ENCODE data around the gene PALD1. TPM values are rescaled to one million over a fixed set of nuclear protein-coding genes. Genes with fewer than 3 reads are reported as not detected.
A peak's percentile ranks its signal among the peaks of the same experiment; 100 is the strongest.

Gene PALD1
- total and polyA plus RNA-seq, 2 of the 13 experiments (the other 11 are each of a cell fraction or from before 2014, with no cell fraction given), result 0.07 to 0.09 TPM

GRCh38 chr10:70544431-70545340 lies 66.1 kb downstream of the PALD1 start:
- H3K27me3 ChIP-seq (ENCODE audit: control insufficient read depth in 1 of 2, insufficient read depth in 2 of 2, low read length in 2 of 2), result peaks cover 1 to 11% of the 10 kb centered on the region in 2 experiments; a peak in 3 of 5 replicates
- no peaks in the 10 kb centered on the region for H3K9me3 ChIP-seq (ENCODE audit: low read length)
- no peak overlapping the region for H3K9ac ChIP-seq (ENCODE audit: insufficient read depth, low read depth, low read length)
- no peak overlapping the region for H3K27ac ChIP-seq (ENCODE audit: extremely low read length, insufficient read depth, low read length)
- ChIA-PET POLR2A (no interaction called here), CTCF (ENCODE audit: low intra/inter-chr PET ratio, low total read pairs) (no interaction called here)
- in situ Hi-C loops (cut with HindIII; ENCODE audit: extremely low pct_ligation_motif_present, low pct_unique_long_range_greater_than_20kb) (loop anchor here (5.0 kb wide), 1 partner anchor 218 kb away; no protein-coding TSS in a partner anchor), intact Hi-C loops (cut with micrococcal nuclease; ENCODE audit: unreplicated experiment) (no loop called here)
- WGBS (ENCODE audit: low lambda C conversion rate), result 6% methylated on average over 11 of the region's 12 CpGs
- H3K4me3 ChIP-seq (replicated peaks in 1 of 3; ENCODE audit: insufficient read depth in 1 of 3, low read depth in 2 of 3, low read length in 3 of 3), result no peak overlapping the region
- ATAC-seq (peak; percentile 21), FAIRE-seq (no peak), DNase-seq (ENCODE audit: low spot score) (peak; percentile 26)
- no peaks in the 10 kb centered on the region for H3K36me3 ChIP-seq (replicated peaks in 1 of 2; ENCODE audit: control insufficient read depth in 1 of 2, insufficient read depth in 2 of 2, low read length in 2 of 2)
- no peak overlapping the region for H2AFZ ChIP-seq (ENCODE audit: low read length)
- H4K20me1 ChIP-seq (ENCODE audit: insufficient read depth, low read length), result no peaks in the 10 kb centered on the region
- H3K4me1 ChIP-seq (ENCODE audit: insufficient read depth, low read length), result peaks cover 33% of the 10 kb centered on the region
- BruUV-seq (replicated peaks), result no TSS peak
- H3K4me2 ChIP-seq (ENCODE audit: low read depth, low read length), result no peak overlapping the region
- no peaks in the 10 kb centered on the region for H3K79me2 ChIP-seq (ENCODE audit: insufficient read depth, low read length)
- TF ChIP-seq HNRNPK (IDR thresholded peaks at IDR 0.05; ENCODE audit: low read depth, low read length, poor library complexity, severe bottlenecking), result no peak
- TF ChIP-seq AGO2 (optimal IDR thresholded peaks at IDR 0.05; ENCODE audit: low read depth, low read length), result no peak
- TF ChIP-seq NFKB2 (CRISPR knock-in tag; IDR thresholded peaks at IDR 0.05; ENCODE audit: borderline replicate concordance), result no peak
- no peak for TF ChIP-seq ZNF737 (CRISPR knock-in tag; IDR thresholded peaks at IDR 0.05; ENCODE audit: borderline replicate concordance)
- no peak for TF ChIP-seq RAD51 (IDR thresholded peaks at IDR 0.05; ENCODE audit: borderline replicate concordance)
- no peak for TF ChIP-seq CSRNP1 (CRISPR knock-in tag; IDR thresholded peaks at IDR 0.05)
- TF ChIP-seq BRCA1 (CRISPR knock-in tag; IDR thresholded peaks at IDR 0.05), result no peak
- TF ChIP-seq ZNF17 (CRISPR knock-in tag; IDR thresholded peaks at IDR 0.05), result no peak
- no peak for TF ChIP-seq MXD3 (CRISPR knock-in tag; IDR thresholded peaks at IDR 0.05)
- no peak for TF ChIP-seq ZNF484 (CRISPR knock-in tag; IDR thresholded peaks at IDR 0.05; ENCODE audit: borderline replicate concordance, low read depth)
- TF ChIP-seq HIVEP1 (CRISPR knock-in tag; IDR thresholded peaks at IDR 0.05), result no peak
- no peak for TF ChIP-seq ZNF543 (CRISPR knock-in tag; IDR thresholded peaks at IDR 0.05)
- TF ChIP-seq KIAA2018 (CRISPR knock-in tag; IDR thresholded peaks at IDR 0.05; ENCODE audit: borderline replicate concordance), result no peak

All from HepG2 (cell line).